Measurements from ENCODE around the gene TLX2. TPM values are rescaled to one million over a fixed set of nuclear protein-coding genes. Genes with fewer than 3 reads are reported as not detected.
A peak's percentile ranks its signal among the peaks of the same experiment; 100 is the strongest.
"Not testable (repeated sequence)": the region's sequence is repeated elsewhere in the genome, so short reads cannot be mapped to it uniquely, and the experiment has no call there.

TLX2 gene
- total and polyA plus RNA-seq, 8 donors: 0.08 TPM; not detected in 6

DNA sequence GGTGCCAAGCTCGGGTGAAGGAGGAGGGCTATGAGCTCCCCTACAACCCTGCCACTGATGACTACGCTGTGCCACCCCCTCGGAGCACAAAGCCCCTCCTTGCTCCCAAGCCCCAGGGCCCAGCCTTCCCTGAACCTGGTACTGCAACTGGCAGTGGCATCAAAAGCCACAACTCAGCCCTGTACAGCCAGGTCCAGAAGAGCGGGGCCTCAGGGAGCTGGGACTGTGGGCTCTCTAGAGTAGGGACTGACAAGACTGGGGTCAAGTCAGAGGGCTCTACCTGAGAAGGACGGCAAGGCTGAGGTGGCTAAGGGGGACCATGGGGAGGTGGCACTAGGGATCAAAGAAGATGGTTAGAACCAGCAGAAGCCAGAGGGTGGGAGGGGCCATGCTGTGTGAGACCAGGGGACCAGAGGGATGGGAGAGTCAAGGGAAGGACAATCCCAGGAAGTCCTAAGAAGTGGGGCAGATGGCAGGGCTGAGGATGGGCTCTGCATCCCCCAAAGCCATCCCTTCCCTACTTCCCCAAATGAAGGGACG is 42.7 kb downstream of the TLX2 start:
- TF ChIP-seq, protein P1, sequence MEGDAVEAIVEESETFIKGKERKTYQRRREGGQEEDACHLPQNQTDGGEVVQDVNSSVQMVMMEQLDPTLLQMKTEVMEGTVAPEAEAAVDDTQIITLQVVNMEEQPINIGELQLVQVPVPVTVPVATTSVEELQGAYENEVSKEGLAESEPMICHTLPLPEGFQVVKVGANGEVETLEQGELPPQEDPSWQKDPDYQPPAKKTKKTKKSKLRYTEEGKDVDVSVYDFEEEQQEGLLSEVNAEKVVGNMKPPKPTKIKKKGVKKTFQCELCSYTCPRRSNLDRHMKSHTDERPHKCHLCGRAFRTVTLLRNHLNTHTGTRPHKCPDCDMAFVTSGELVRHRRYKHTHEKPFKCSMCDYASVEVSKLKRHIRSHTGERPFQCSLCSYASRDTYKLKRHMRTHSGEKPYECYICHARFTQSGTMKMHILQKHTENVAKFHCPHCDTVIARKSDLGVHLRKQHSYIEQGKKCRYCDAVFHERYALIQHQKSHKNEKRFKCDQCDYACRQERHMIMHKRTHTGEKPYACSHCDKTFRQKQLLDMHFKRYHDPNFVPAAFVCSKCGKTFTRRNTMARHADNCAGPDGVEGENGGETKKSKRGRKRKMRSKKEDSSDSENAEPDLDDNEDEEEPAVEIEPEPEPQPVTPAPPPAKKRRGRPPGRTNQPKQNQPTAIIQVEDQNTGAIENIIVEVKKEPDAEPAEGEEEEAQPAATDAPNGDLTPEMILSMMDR (IDR thresholded peaks at IDR 0.05): no peak
- intact Hi-C loops (cut with DNase I): no loop called here
- DNase-seq: no peak
- no peak for ATAC-seq
- peak overlapping the region in 1 of 2 donors; percentile 28 for H3K27ac ChIP-seq
- peaks cover 13 to 47% of the 10 kb centered on the region in 2 donors for H3K4me1 ChIP-seq
- no peak overlapping the region for H3K4me3 ChIP-seq
- H3K9me3 ChIP-seq: no peaks in the 10 kb centered on the region
- peaks cover 0 to 11% of the 10 kb centered on the region in 2 donors for H3K36me3 ChIP-seq
- H3K27me3 ChIP-seq: peaks cover 0 to 7% of the 10 kb centered on the region in 2 donors

DNA sequence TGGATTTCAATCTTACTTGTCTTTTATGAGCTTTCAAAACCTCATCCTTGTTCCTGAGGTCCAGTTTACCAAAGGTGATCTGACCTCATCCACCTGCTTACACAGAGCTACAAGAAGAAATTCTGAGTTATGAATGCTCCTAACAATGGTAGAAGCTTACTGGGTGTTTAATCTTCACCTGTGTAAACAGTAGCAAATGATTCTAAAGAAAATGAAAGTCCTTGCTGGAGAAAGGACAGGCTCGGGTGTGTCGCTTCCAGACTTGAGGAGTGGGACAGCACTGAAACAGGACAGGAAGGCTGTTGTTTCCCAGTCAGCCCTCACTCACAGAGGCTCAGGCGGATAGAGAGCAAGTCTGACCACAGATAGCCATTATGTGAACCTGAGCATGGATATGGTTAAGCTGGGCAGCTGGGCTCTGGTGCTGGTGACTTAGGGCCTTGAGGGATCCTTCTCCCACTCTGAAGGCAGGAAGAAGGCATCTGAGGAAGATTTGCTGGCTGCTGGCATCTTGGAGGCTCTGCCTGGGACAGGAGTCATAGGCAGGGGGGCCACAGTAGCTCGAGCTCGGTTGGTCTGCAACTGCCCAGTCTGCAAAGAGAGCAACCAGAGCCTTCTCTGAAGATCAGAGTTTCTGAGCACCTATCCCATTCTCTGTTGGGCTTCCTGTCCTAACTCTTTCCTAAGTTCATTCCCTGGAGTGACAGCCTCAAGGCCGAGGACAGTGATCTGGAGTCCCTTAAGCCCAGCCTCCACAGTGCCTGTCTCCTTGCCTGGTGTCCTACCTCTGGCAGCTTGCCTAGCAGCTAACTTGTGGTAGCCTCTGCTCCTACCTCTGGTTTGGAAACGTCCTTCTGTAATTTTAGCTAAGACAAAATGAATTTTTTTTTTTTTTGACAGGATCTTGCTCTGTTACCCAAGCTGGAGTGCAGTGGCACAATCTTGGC is 44.3 kb downstream of the TLX2 start:
- peaks cover 0 to 11% of the 10 kb centered on the region in 2 donors for H3K36me3 ChIP-seq
- TF ChIP-seq, protein P1 (IDR thresholded peaks at IDR 0.05): no peak
- H3K27ac ChIP-seq: peak overlapping the region in 1 of 2 donors; percentile 57
- DNase-seq: no peak
- H3K4me1 ChIP-seq: peaks cover 7 to 41% of the 10 kb centered on the region in 2 donors
- H3K4me3 ChIP-seq: no peak overlapping the region
- H3K27me3 ChIP-seq: peaks cover 0 to 7% of the 10 kb centered on the region in 2 donors
- intact Hi-C loops (cut with DNase I): no loop called here
- ATAC-seq: no peak
- H3K9me3 ChIP-seq: no peaks in the 10 kb centered on the region

DNA sequence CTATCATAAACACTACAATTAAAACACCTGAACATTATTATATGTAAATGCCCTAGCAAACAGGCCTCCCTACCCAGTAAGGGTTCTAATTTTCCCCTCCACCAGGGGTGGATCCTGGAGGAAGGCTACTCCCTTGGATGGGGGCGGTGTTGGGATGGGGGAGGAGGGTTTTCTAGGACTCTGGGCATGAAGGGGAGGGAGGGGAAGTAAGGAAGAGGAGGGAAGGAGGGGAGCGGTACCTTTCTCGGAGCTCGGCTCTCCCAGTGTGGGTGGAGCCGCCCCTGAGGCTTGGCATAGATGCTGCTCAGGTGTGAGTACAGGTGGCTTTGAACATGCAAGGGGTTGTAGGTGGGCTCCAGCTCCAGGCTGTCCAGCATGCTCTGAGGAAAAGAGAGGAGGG is 45.7 kb downstream of the TLX2 start:
- no peak overlapping the region for H3K27ac ChIP-seq
- DNase-seq: no peak
- no peak overlapping the region for H3K4me3 ChIP-seq
- TF ChIP-seq, protein P1 (IDR thresholded peaks at IDR 0.05): no peak
- no peaks in the 10 kb centered on the region for H3K9me3 ChIP-seq
- intact Hi-C loops (cut with DNase I): no loop called here
- H3K27me3 ChIP-seq: peaks cover 0 to 7% of the 10 kb centered on the region in 2 donors
- H3K4me1 ChIP-seq: peaks cover 6 to 38% of the 10 kb centered on the region in 2 donors
- no peak for ATAC-seq
- peaks cover 0 to 11% of the 10 kb centered on the region in 2 donors for H3K36me3 ChIP-seq

DNA sequence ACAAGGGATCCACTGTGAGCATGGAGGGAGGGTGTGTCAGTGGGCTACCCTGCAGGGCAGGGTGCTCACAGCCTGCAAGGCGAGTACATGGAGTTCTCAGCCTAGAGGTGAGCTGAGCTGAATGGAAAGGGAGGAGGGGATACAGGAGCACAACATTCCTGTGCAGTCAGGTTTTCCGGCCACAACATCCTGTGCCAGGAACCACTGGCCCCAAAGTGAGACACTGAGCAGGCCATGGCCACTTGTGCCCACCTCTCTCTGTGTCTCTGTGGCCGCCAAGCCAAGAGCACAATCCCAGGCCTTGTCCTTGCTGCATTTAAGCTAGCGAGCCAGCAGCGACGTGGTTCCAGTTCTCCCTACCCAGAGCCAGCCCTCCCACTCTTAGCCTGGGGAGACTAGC is 46.3 kb downstream of the TLX2 start:
- ATAC-seq: no peak
- peaks cover 0 to 11% of the 10 kb centered on the region in 2 donors for H3K36me3 ChIP-seq
- H3K4me1 ChIP-seq: peaks cover 0 to 31% of the 10 kb centered on the region in 2 donors
- no peak for DNase-seq
- no peak overlapping the region for H3K4me3 ChIP-seq
- no peak overlapping the region for H3K27ac ChIP-seq
- intact Hi-C loops (cut with DNase I): no loop called here
- H3K27me3 ChIP-seq: peaks cover 0 to 7% of the 10 kb centered on the region in 2 donors
- TF ChIP-seq, protein P1 (IDR thresholded peaks at IDR 0.05): no peak
- no peaks in the 10 kb centered on the region for H3K9me3 ChIP-seq

DNA sequence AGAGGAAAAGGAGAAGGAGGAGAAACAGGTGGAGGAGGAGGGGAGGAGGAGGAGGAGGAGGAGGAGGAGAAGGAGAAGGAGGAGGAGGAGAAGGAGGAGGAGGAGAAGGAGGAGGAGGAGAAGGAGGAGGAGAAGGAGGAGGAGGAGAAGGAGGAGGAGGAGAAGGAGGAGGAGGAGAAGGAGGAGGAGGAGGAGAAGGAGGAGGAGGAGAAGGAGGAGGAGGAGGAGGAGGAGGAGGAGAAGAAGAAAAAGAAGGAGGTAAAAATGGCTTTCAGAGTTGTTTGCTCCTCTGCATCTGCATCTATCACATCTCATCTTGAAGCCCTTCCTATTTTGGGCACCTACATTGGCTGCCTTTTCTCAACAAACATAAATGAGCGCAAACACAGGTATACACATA is 46.8 kb downstream of the TLX2 start:
- Histone ChIP-seq H3K4me1 (peaks cover 0 to 27% of the 10 kb centered on the region in 2 donors), H3K36me3 (peaks cover 0 to 11% of the 10 kb centered on the region in 2 donors)
- DNase-seq; ATAC-seq; intact Hi-C loops (cut with DNase I); H3K4me3 ChIP-seq; H3K9me3 ChIP-seq; H3K27me3 ChIP-seq; H3K27ac ChIP-seq: not testable (repeated sequence)

Measured in left lung (tissue), 10 donors.